AG08395 (cell line): ENCODE data around the gene C1orf122.

ENCODE experiments used
- DNase-seq: peaks from one replicate; pipeline ENCODE4 v3.0.0; 2012; ENCODE audit warnings: mixed read lengths, low spot score

Gene C1orf122

GRCh38 chr1:37797750-37798345 lies 9.7 kb upstream of the C1orf122 start:
- no peak for DNase-seq

GRCh38 chr1:37802439-37802838 lies 5.2 kb upstream of the C1orf122 start:
- no peak for DNase-seq

GRCh38 chr1:37807220-37807554 lies 403 bp upstream of the C1orf122 start:
- DNase-seq = no peak

DNA sequence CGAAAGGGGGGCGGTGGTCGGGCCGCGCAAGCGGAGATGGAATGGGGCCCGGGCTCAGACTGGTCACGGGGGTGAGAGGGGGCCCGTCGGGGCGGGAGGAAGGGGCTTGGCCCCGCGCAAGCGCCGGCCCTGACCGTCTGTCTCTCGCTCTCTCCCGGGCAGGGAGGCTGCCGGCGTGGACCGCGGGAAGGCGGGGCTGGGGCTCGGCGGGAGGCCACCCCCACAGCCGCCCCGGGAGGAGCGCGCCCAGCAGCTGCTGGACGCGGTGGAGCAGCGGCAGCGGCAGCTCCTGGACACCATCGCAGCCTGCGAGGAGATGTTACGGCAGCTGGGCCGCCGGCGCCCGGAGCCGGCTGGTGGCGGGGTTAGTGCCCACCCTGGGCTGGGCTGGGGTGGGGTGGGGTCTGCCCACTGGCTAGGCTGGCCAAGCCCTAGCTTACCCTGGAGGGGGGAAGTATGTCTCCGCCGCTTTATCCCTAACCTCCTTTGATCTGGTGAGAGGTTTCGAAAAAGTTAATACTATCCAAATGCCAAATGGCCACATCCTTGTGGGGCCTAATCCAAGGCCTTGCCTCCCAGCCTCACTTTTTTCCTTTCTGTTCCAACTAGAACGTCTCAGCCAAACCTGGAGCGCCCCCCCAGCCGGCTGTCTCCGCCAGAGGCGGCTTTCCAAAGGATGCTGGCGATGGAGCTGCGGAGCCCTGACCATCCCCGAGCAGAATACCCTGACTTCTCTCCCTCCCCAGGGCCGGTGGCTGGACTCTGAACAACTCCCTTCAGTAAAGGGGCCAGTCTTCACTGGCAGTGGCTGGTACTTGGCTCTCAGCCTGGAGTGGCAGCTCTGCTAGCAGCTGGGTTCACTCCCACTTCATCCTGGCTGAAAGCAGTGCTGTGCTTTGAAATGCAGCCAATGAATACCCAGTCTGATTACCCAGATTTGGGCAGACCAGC lies 1.1 kb downstream of the C1orf122 start:
- DNase-seq = peak; percentile 95

- no peak for DNase-seq
These were observed 2.4 kb downstream of the C1orf122 start for GRCh38 chr1:37809942-37810341.

- peak; percentile 73 for DNase-seq
These were observed 3.6 kb downstream of the C1orf122 start for GRCh38 chr1:37811027-37811655.

DNA sequence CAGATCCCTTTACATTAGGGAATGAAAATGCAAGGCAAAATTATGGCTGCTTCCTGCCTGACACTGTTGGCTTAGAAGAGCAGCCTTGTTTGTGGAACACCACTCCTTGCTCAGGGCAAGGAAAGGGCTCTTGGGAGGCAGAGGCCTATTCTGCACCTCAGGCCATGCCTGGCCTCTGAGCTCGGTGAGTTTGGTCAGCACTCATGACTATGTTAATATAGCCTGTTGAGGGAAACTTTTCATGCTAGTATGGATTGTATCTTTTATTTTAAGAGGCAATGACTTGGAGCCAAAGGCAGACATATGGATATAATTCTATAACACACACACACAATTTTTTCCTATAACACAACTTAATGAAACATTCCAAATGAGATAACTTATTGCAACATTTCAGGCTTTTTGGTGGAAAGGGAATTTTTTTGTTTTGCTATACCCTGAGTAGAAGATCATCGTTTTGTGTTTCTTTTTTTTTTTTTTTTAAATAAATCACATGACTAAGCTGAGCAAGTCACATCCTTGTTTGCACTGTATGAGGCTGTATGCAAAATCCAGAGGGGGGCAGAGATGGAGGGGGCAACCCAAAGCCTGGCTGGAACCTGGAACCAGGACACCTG lies 6.0 kb downstream of the C1orf122 start:
- no peak for DNase-seq

DNA sequence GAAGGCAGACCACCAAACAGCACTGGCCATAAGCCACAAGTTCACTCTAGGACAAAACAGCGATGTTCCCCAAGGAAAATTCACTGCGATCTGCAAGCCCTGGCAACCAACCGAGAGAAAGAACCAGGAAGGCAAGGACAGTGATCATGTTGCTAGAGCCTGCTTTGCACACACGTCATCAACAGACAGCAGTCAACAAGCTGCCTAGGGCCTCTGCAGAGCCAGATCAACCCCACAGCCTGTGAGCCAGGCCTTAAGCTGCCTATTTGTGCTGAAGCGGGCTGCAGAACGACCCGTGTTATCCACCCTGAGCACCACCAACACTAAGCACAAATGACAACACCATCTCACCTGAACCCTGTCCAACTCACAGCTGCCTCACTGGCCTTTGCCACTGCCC lies 6.7 kb downstream of the C1orf122 start:
- no peak for DNase-seq

DNA sequence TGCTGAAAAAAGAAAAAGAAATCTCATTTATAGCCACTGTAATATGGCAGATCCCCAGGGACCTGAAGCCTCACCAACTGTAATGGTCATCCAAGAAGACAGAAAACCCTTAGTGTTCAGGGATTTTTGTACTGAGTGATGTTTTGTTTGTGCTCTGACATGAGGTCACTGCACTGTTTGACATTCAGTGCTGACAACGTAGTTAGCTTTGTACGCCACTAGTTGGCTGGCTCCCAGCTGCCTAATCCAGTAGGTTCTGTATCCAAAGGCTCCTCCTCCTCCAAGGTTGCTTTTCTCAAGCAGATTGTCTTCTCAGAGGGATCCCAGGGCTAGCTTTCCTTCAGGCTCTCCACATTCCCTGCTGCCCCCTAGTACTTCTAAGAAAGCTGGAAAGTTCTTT lies 9.9 kb downstream of the C1orf122 start:
- DNase-seq = no peak

- DNase-seq = no peak
These were observed 13.9 kb downstream of the C1orf122 start for GRCh38 chr1:37821481-37821880.

DNA sequence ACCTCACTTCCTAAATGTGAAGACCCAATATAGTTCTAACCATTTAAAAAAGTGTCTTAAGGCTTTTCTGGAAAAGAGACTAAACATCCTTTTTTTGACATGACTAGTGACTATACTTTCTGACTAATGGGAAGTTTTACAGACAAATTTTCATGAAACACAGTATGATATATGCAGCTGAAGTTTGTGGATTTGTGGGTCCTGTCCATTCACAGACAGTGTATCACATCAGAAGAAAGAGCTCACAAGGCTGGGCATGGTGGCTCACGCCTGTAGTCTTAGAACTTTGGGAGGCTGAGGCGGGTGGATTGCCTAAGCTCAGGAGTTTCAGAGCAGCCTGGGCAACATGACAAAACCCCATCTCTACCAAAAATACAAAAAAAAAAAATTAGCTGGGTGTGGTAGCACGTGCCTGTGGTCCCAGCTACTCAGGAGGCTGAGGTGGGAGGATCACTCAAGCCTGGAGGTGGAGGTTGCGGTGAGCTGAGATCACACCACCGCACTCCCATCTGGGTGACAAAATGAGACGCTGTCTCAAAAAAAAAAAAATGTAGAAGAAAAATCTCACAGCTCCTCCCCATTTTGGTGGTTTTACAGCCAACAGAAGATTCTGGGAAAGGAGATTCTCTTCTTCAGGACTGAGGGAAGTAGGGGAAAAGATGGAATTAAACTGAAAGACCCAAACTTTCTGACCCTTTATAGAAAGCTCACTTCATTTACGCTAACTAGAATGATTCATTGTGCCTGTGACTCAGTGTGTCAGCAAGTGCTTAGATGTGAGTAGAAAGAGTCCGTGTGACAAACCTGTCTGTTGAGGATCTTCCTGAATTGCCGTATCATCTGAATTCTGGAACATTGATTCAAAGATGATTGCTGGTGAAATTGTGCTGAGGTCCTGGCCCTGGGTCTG lies 15.6 kb downstream of the C1orf122 start:
- DNase-seq = no peak

GRCh38 chr1:37824001-37824400 lies 16.4 kb downstream of the C1orf122 start:
- DNase-seq = no peak

DNA sequence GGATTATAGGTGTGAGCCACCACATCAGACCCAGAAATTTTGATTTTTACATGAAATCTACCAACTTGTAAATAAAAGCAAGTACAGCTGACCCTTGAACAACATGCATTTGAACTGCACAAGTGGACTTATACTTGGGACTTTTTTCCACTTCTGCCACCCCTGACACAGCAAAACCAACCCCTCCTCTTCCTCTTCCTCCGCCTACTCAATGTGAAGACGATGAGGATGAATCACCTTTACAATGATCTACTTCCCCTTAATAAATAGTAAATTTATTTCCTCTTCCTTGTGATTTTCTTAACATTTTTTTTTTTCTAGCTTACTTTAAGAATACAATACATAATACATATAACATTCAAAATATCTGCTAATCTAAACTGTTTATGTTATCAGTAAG lies 17.9 kb downstream of the C1orf122 start:
- no peak for DNase-seq

DNA sequence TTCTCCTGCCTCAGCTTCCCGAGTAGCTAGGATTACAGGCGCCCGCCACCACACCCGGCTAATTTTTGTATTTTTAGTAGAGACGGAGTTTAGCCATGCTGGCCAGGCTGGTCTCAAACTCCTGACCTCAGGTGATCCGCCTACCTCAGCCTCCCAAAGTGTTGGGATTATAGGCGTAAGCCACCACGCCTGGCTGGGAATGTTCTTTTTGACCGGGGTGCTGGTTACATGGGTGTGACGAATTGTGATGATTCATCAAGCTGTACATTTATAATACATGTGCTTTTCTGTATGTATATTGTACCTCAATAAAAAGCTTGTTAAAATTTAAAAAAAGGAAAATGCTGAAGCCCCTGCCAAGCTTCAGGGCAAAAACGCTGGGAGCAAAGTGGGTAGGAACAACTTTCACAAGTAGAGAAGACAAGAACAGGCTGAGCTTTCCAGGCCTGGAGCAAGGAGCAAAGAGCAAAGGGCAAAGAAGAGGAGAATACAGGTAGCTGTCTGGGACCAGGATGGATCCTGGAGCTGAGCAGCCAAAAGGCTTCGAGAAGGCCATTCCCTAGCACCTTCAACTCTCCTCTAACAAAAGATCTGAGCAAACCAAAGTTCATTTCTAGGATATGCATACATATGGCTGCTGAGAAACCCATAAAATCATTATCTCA lies 21.0 kb downstream of the C1orf122 start:
- no peak for DNase-seq

- no peak for DNase-seq
These were observed 23.5 kb downstream of the C1orf122 start for GRCh38 chr1:37831109-37831508.

DNA sequence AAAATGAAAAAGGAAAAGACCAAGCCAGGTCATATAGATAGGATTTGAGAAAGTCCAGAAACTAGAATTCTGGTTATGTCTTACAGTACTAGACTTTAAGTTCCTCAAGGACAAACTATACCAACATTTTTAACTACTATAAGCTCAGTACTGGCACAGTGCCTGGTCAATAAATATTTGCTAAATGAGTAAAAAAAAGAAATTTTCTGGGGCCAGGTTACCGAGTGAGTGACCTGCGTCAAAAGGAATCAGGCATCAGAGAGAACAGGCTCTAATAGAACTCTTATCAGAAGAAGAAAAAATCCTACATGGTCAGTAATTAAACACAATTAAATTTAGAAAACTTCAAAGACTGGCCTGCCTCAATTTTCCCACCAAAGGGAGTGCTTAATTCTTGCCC lies 24.2 kb downstream of the C1orf122 start:
- no peak for DNase-seq

DNA sequence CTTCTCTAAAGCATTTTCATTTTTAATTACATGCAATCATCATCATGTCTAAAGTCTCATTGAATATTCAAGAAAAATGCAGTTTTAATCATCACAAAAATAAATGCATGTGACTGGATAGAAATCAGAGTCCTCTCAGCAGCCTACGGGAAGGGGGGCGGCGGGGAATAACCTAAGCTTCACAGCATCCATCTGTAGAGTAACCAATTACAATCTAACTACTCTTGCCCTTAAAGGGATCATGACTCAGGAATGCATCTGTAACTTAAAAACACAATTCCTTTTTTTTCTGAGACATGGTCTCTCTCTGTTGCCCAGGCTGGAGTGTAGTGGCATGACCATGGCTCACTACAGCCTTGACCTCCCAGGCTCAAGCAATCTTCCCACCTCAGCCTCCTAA lies 29.2 kb downstream of the C1orf122 start:
- DNase-seq = no peak

- DNase-seq = no peak
These were observed 32.1 kb downstream of the C1orf122 start for GRCh38 chr1:37839676-37840075.

DNA sequence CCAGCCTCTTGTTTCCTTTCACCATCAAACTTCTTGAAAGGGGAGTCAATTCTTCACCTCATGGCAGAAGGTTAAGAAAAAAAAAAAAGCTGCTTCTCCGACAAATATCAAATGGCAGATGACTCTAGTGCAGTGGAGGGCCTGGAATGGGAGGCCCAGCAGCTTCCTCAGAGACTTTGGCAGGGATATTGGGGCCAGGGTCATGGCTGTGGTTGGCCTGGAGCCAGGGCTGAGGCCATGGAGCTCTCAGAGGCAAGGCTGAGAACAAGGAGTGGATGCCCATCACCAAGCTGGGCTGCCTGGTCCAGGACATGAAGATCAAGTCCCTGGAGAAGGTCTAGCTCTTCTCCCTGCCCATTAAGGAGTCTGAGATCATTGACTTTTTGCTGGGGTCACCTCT lies 33.1 kb downstream of the C1orf122 start:
- DNase-seq = no peak

DNA sequence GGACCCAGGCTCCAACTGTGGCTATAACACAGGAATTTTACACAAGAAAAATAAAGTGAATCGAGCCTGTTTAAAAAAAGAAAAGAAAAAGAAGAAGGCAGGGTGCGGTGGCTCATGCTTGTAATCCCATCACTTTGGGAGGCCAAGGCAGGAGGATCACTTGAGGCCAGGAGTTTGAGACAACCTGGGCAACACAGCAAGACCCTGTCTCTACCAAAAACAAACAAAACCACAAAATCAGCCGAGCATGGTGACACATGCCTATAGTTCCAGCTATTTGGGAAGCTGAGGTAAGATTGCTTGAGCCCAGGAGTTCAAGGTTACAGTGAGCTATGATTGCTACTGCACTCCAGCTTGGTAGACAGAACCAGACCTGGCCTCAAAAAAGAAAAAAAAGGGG lies 34.1 kb downstream of the C1orf122 start:
- DNase-seq = no peak

GRCh38 chr1:37844536-37844935 lies 36.9 kb downstream of the C1orf122 start:
- DNase-seq = no peak
